ENCODE results near the gene MICAL3.

Gene MICAL3

DNA sequence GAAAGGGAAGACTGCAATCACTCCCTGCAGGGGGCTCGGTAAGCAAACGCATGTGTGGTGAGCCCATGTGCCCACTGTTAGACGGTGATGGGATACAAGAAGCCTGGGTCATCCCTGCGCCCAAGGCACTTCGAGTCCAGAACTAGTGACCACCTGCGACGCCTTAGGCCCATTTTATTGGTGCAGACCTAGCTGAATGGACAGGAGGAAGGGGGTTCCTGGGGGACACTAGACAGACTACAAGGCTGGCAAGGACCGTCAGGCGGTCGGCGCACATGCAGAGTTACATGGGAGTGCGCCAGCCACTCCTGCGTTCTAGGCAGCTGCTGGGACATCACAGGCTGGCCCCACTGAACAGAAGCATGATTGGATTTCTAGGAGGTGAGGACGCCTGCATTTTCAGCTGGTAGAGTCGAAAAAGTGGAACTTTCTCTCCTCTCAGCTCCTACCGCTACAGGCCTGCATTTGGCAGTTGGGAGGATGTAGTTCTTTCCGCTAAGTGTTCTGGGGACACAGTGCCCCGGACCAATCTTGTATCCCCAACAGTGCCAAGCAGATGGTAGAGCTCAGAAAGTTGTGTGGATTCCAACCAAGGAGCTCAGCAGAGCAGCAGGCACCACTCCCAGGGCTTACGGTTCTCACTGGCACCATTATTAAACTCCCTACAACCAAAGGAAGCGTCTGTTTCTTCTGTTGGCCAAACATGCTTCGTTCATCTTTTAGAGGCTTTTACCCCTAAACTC is 285.8 kb downstream of the MICAL3 start:
- no peak for DNase-seq

Measured in activated CD4-positive, CD25-positive, alpha-beta regulatory T cell (primary cell).